ENCODE measurements around the gene CD70.
"Not testable (repeated sequence)": the region's sequence is repeated elsewhere in the genome, so short reads cannot be mapped to it uniquely, and the experiment has no call there.

Gene CD70

GRCh38 chr19:6597471-6598253 is 6.7 kb upstream of the CD70 start:
- not testable (repeated sequence) for DNase-seq

DNA sequence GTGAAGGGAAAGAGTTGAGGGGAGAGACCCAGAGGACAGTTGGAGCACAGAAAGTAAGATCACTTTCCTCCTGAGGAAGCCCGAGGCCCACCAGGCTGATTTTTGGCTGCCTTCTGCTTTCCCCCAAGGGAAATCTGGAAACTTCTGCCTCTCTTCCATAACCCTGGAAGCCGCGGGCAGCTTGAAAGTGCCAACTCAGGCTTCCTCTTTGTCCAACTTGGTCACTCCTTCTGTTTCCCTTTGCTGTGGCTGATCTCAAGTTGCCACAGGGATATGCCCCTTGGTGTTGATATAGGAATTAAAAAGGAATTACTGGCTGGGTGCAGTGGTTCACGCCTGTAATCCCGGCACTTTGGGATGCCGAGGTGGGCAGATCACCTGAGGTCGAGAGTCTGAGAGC is 5.7 kb upstream of the CD70 start:
- no peak for DNase-seq

GRCh38 chr19:6593651-6594416 is 2.9 kb upstream of the CD70 start:
- no peak for DNase-seq

DNA sequence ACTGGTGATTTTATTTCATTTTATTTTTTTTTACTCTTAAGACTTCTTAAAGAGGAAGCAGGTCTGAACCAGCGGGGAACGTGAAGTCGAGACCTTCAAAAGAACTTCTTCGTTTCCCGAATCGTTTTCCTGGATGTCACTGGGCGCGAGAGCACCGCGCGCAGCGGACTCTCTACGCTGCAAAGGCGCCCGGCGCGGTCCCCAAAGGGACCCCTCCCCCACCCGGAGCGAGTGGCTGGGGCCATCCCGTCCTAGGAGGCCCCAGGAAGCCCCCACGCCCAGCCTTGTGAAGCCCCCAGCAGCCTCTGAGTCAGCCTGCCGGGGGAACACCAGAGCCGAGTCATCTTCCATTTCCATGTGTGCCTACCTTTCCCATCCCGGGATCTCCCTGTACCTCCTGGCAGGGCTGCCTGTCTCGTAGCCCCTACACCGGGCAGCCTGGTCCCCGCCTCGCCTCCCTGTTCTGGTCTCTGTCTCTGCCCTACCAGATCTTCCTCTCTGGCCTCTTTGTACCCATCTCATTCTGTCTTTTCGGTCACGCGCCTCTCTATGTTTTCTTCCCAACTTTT is 608 bp downstream of the CD70 start:
- peak; percentile 68 for DNase-seq

GRCh38 chr19:6589711-6590257 is 1.2 kb downstream of the CD70 start:
- DNase-seq: no peak

- no peak for DNase-seq
These were observed 2.2 kb downstream of the CD70 start for GRCh38 chr19:6588508-6589345.

DNA sequence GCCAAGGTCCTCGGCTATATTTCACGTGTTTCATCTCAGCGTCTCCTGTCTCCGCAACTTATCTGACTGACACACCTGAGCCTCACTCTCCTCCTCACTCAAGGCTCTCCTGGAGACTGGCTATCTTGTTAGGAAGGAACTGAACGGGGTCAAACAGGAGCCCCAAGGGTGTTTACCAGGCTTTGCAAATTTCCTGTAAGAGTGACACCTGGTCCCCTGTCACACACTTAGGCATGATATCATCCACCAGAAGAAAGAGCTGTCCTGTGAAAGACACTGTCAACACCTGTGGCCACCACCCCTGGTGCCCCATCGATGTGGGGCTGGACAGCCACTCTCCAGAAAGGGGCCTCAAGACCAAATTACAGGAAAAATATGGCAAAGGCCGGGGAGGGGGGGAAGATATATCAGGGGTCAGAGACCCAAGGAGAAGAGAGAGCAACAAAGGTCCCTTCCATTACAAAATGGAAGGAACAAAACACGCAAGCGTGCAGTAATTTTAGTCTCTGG is 2.9 kb downstream of the CD70 start:
- DNase-seq: no peak

DNA sequence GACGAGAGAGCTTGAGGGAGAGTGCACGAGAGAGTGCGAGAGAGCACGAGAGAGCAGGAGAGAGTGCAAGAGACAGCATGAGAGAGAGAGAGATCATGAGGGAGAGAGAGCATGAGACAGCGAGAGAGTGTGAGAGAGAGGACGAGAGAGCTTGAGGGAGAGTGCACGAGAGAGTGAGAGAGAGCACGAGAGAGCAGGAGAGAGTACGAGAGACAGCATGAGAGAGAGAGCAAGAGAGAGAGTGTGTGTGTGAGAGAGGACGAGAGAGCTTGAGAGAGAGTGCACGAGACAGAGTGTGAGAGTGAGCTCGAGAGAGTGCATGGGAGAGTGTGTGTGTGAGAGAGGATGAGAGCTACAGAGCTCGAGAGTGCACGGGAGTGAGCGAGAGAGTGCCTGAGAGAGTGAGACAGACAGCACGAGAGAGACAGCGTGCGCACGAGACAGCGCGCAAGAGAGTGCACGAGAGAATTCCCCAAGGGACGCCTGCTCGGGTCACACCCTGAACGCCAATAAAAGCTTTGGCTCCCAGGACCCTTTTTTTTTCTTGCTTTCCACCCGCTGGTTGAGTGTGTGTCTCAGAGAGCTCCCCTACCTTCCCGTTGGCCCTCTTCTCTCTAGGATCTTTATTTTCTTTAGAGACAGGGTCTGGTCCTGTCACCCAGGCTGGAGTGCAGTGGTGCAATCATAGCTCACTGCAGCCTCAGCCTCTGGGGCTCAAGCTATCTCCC is 3.7 kb downstream of the CD70 start:
- no peak for DNase-seq

- DNase-seq: no peak
These were observed 4.2 kb downstream of the CD70 start for GRCh38 chr19:6586726-6587092.

- DNase-seq: no peak
These were observed 4.9 kb downstream of the CD70 start for GRCh38 chr19:6586056-6586455.

DNA sequence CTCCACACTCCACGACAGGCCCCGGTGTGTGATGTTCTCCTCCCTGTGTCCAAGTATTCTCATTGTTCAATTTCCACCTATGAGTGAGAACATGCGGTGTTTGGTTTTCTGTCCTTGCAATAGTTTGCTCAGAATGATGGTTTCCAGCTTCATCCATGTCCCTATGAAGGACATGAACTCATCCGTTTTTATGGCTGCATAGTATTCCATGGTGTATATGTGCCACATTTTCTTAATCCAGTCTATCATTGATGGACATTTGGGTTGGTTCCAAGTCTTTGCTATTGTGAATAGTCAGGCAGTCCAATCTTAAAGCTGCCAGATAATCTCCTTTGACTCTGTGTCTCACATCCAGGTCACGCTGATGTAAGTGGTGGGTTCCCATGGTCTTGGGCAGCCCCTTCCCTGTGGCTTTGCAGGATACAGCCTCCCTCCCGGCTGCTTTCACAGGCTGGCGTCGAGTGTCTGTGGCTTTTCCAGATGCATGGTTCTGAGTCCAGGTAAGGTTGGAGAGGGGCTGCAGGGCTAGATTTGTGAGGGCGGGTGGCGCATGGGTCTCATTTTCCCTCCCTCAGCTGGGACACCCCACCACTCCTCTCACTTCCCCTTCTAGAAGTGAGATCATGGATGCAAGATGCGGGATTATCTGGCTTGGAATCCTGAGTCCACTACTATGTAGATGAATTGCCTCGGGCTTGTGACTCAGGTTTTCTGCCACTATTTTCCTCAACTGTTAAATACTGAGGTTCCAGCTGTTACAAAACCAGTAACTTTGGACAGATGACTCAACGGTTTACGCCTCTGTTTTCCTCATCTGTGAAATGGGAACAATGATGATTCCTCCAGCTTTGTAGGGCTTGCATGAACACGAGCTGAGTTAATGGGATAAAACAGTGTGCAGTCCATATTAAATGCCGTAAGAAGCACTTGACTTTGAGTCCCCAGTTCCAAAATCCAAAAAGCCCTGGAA is 8.2 kb downstream of the CD70 start:
- not testable (repeated sequence) for DNase-seq

DNA sequence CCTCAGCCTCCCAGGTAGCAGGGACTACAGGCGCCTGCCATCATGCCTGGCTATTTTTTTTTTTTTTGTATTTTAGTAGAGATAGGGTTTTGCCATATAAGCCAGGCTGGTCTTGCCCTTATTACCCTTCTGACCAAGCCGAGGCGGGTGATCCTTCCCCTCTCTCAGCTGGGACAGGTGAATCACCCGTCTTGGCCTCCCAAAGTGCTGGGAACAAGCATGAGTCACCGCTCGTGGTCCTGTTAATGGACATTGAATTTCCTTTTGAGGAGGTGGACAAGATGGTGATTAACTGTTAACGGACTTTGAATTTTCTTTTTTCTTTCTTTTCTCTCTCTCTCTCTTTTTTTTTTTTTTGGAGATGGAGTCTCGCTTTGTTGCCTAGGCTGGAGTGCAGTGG is 10.6 kb downstream of the CD70 start:
- no peak for DNase-seq

GRCh38 chr19:6579450-6580178 is 11.3 kb downstream of the CD70 start:
- DNase-seq: no peak

DNA sequence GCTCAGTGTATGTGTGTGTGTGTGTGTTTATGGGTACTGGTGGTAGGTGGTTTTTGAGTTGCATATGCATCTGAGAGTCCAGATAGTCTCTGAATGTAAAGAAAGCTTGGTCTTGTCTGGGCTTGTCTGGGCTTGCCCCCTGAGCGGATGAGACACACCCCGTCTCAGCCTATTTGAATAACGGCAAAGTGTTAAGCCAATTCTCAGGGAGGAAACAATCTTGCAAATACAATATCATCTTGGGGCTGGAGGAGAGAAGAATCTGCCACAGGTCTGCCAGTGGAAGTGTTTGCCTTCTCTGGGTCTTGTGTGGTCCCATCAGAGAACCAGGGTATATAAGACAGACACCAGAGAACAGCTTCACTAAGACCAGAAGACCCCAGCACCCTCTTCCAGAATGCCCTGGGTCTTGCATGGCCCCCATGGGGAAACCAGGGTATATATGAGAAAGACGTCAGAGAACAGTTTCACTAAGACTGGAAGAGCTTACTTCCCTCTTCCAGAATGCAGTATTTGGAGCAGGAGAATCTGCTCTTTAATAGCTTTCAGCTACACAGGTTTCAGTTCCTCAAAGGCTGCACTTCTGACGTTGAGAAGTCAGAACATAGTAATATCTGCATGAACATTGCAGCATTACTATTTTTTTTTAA is 13.3 kb downstream of the CD70 start:
- DNase-seq: no peak

- DNase-seq: no peak
These were observed 14.0 kb downstream of the CD70 start for GRCh38 chr19:6576869-6577475.

DNA sequence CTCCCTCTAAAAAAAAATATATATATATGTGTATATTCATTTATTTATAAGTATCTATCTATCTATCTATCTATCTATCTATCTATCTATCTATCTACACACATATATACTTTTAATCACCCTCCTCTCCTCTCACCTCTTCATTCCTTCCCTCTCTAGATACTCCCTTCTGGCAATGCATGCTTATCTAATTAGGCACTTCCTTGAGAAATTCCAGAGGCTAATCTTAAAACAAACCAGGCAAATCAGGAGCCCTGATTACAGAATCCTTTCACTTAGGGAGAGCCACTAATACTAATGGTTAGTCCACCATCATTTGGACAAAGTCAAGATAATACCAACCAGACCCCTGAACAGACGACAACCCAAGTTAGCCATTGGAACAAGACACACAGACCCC is 17.6 kb downstream of the CD70 start:
- DNase-seq: no peak

DNA sequence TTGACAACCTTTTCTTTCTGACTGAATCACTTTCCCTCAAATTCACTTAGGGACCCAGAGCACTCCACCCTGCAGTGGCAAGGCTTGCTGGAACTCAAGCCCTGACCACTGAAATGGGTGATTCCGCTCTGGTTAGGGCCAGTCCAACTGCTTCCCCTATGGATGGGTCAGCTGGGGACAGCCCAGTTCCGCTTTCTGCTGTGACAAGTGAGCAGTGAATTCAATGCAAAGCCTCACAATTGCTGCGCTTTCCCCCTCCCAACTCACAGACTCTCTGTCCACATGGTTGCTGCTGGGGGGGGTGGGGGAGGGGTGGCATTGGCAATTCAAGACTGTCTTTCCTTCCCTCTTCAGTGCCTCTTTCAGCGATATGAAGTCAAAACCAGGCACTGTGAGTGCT is 18.7 kb downstream of the CD70 start:
- DNase-seq: no peak

- no peak for DNase-seq
These were observed 19.8 kb downstream of the CD70 start for GRCh38 chr19:6571167-6571566.

DNA sequence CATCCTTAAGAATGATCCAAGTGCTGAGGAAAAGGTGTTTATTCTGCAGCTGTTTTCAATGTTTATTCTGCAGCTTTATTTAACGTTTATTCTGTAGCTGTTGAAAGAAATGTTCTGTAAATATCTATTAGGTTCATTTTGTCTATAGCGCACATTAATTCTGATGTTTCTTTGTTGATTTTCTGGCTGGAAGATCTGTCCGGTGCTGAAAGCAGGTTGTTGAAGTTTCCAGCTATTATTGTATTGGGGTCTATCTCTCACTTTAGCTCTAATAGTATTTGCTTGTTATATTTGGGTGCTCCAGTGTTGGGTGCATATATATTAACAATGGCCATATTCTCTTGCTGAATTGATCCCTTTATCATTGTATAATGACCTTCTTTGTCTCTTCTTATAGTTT is 20.2 kb downstream of the CD70 start:
- no peak for DNase-seq

Data from activated effector memory CD4-positive, alpha-beta T cell treated with anti-CD3 and anti-CD28 coated beads, Interleukin-2, amount 50 U/mL, for 16 hours (primary cell).